CD4-positive, alpha-beta T cell (primary cell): ENCODE results near the gene SLC24A3. TPM values are rescaled to one million over a fixed set of nuclear protein-coding genes. Genes with fewer than 3 reads are reported as not detected.

Experiments
- ATAC-seq: fragments of 200-7000 bp; cut with Tn5 transposase; one replicate; pipeline ENCODE4 v1.10.0; 2022; ENCODE audit warnings: mild to moderate bottlenecking; ENCODE audit not compliant: poor library complexity
- CTCF ChIA-PET: fragments of 350-600 bp; sonication (Branson Sonifier 250); formaldehyde crosslinking; loops from one replicate; lab custom pipeline; 2021; ENCODE audit warnings: antibody characterized with exemption, inconsistent platforms; lab: Charles Lee
- POLR2A ChIA-PET: fragments of 350-600 bp; sonication (Branson Sonifier 250); formaldehyde crosslinking; loops from one replicate; lab custom pipeline; 2021; ENCODE audit warnings: antibody characterized with exemption, inconsistent platforms; lab: Charles Lee
- DNase-seq, 14 experiments: peaks; one replicate each; pipeline ENCODE4 v3.0.0-alpha.2; 2013 to 2020; ENCODE audit warnings: mixed read lengths in 2 of 14
- H3K27ac ChIP-seq, 2 donors: one replicate each; pipeline versions ENCODE4 v1.5.1 to v1.7.0; 2013; ENCODE audit warnings: low read length in 2 of 2, low read depth in 1 of 2, mild to moderate bottlenecking in 1 of 2
- H3K27me3 ChIP-seq, 2 experiments: 1 replicate in 1 of 2; 2 replicates in 1 of 2; pipeline versions ENCODE4 v1.6.1 to v1.7.0; 2013; ENCODE audit warnings: low read length in 2 of 2, control low read depth in 1 of 2, mild to moderate bottlenecking in 1 of 2, moderate library complexity in 1 of 2; ENCODE audit not compliant: insufficient read depth in 2 of 2, control insufficient read depth in 1 of 2
- H3K36me3 ChIP-seq: one replicate; pipeline ENCODE4 v1.6.1; 2013; ENCODE audit warnings: low read length, control low read depth; ENCODE audit not compliant: insufficient read depth
- H3K4me1 ChIP-seq: one replicate; pipeline ENCODE4 v1.6.1; 2013; ENCODE audit warnings: low read length, control low read depth; ENCODE audit not compliant: insufficient read depth
- H3K4me3 ChIP-seq: one replicate; pipeline ENCODE4 v1.5.1; 2013; ENCODE audit warnings: mild to moderate bottlenecking, low read length, moderate library complexity
- H3K9me3 ChIP-seq, 2 experiments: 1 replicate in 1 of 2; 2 replicates in 1 of 2; pipeline versions ENCODE4 v1.6.1 to v1.7.0; 2013; ENCODE audit warnings: low read length in 2 of 2, mild to moderate bottlenecking in 2 of 2, control low read depth in 1 of 2, moderate library complexity in 1 of 2; ENCODE audit not compliant: control insufficient read depth in 1 of 2, insufficient read depth in 1 of 2
- H3K27ac Mint-ChIP-seq: one replicate; pipeline ENCODE4 v1.8.0; 2020; ENCODE audit warnings: mixed read lengths
- H3K27me3 Mint-ChIP-seq: one replicate; pipeline ENCODE4 v1.8.0; 2021; ENCODE audit warnings: mixed read lengths
- H3K36me3 Mint-ChIP-seq: one replicate; pipeline ENCODE4 v1.8.0; 2021; ENCODE audit warnings: low read depth, mixed read lengths
- H3K4me1 Mint-ChIP-seq: one replicate; pipeline ENCODE4 v1.8.0; 2021; ENCODE audit warnings: low read depth, mixed read lengths
- H3K4me3 Mint-ChIP-seq: one replicate; pipeline ENCODE4 v1.8.0; 2020; ENCODE audit warnings: mild to moderate bottlenecking, mixed read lengths
- H3K9me3 Mint-ChIP-seq: one replicate; pipeline ENCODE4 v1.8.0; 2020; ENCODE audit warnings: mixed read lengths
- CTCF ChIP-seq: fragments of 200-600 bp; IDR thresholded peaks from one replicate; pipeline ENCODE4 v1.8.0; 2022; ENCODE audit warnings: antibody characterized with exemption, mild to moderate bottlenecking
- intact Hi-C, 2 experiments: fragments of 100-400 bp; cut with DNase I in 1 of 2; cut with micrococcal nuclease in 1 of 2; formaldehyde crosslinking; loops; one replicate each; pipeline versions ENCODE4 v1.15.1 to v1.9.0; 2023 to 2025; cut with DNase I, micrococcal nuclease
- total RNA-seq, 174 experiments: library from RNA in 2 of 174; stranded (reverse) in 2 of 174; gene quantifications; one replicate each; pipeline ENCODE4 v1.2.3 and lab custom pipeline; 2021 to 2026

The SLC24A3 gene
- total RNA-seq, 2 experiments from 2014 or later: not detected

- no peak overlapping the region for H3K4me3 ChIP-seq
- no peaks in the 10 kb centered on the region for H3K27me3 Mint-ChIP-seq
- POLR2A ChIA-PET: no interaction called here
- H3K27ac Mint-ChIP-seq: no peak overlapping the region
- no peak overlapping the region for H3K4me3 Mint-ChIP-seq
- no peak for TF ChIP-seq CTCF
- CTCF ChIA-PET: no interaction called here
- no peaks in the 10 kb centered on the region for H3K9me3 Mint-ChIP-seq
- no peaks in the 10 kb centered on the region for H3K36me3 ChIP-seq
- peaks cover 0 to 5% of the 10 kb centered on the region in 2 experiments for H3K9me3 ChIP-seq
- no peak for DNase-seq
- H3K4me1 ChIP-seq: no peaks in the 10 kb centered on the region
- ATAC-seq: no peak
- intact Hi-C loops: no loop called here
- H3K27me3 ChIP-seq: no peaks in the 10 kb centered on the region
- H3K36me3 Mint-ChIP-seq: no peaks in the 10 kb centered on the region
- no peak overlapping the region for H3K27ac ChIP-seq
- H3K4me1 Mint-ChIP-seq: no peaks in the 10 kb centered on the region
These were observed 95.7 kb downstream of the SLC24A3 start for GRCh38 chr20:19308146-19308545.

DNA sequence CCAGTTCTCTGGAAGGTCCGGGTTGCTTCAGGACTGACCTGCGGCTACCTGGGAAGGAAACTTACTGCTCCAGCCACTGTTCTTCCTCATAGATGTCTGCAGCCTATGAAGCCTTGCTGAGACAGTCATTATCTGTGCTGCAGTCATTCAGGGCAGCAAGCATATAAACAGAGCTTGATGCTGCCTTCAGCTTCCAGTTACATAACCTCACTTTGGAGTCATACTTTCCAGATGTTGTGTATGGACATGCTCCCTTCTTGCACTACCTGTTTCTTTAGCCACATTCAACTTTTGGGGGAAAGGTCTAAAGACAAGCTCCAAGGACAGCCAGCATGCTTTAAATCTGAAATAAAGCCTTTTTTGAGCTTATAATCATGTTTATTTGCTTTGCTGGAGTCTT is 98.1 kb downstream of the SLC24A3 start:
- no peaks in the 10 kb centered on the region for H3K36me3 Mint-ChIP-seq
- Histone ChIP-seq H3K4me3 (no peak overlapping the region), H3K9me3 (peaks cover 0 to 5% of the 10 kb centered on the region in 2 experiments), H3K27me3 (no peaks in the 10 kb centered on the region), H3K4me1 (no peaks in the 10 kb centered on the region), H3K36me3 (no peaks in the 10 kb centered on the region), H3K27ac (no peak overlapping the region)
- no peaks in the 10 kb centered on the region for H3K27me3 Mint-ChIP-seq
- intact Hi-C loops: no loop called here
- H3K4me1 Mint-ChIP-seq: no peaks in the 10 kb centered on the region
- no peaks in the 10 kb centered on the region for H3K9me3 Mint-ChIP-seq
- POLR2A ChIA-PET: no interaction called here
- ATAC-seq: no peak
- no peak for TF ChIP-seq CTCF
- CTCF ChIA-PET: no interaction called here
- no peak for DNase-seq
- no peak overlapping the region for H3K4me3 Mint-ChIP-seq
- no peak overlapping the region for H3K27ac Mint-ChIP-seq

DNA sequence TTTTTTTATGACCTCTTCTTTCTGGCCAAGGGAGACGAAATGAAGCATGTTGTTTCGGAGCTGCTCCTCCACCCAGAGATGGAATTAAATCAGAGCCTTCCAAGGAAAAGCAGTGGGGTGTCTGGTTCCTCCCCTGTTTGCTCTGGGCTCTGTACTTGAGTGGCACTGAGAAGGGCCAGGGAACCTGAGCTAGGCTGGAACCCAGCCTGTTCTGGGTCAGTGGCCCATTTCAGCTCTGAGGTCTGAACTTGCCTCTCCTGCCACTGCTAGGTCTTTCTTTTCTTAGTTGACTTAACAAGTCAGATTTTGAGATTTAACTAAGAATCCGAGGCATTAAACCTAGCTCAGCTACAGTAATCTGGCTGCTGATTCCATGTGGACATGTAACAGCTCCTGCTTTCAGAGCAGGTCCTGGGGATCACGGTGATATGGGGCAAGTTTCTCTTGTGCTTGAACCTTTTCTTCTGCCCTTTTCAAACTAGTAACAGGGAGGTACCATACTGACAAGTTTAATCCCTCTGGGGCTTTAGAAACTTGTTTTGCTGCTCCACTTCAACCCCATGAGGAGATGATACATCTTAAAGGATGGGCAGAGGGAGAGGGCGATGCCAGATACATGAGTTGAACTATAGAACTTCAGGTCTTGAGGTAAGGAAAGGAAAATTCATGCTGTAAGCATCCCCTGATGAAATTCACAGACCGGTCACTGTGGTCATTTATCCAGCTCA is 101.1 kb downstream of the SLC24A3 start:
- Histone ChIP-seq H3K4me3 (no peak overlapping the region), H3K27me3 (no peaks in the 10 kb centered on the region), H3K27ac (no peak overlapping the region), H3K9me3 (peaks cover 0 to 5% of the 10 kb centered on the region in 2 experiments), H3K36me3 (no peaks in the 10 kb centered on the region), H3K4me1 (no peaks in the 10 kb centered on the region)
- ATAC-seq: no peak
- no peak overlapping the region for H3K27ac Mint-ChIP-seq
- H3K9me3 Mint-ChIP-seq: no peaks in the 10 kb centered on the region
- TF ChIP-seq CTCF: no peak
- DNase-seq: no peak
- no peaks in the 10 kb centered on the region for H3K27me3 Mint-ChIP-seq
- CTCF ChIA-PET: no interaction called here
- POLR2A ChIA-PET: no interaction called here
- intact Hi-C loops: no loop called here
- no peaks in the 10 kb centered on the region for H3K36me3 Mint-ChIP-seq
- H3K4me3 Mint-ChIP-seq: no peak overlapping the region
- no peaks in the 10 kb centered on the region for H3K4me1 Mint-ChIP-seq
